Epithelial cell of prostate (primary cell): ENCODE data around the gene WDSUB1.
A peak's percentile ranks its signal among the peaks of the same experiment; 100 is the strongest.

Source experiments
- DNase-seq: peaks from one replicate; pipeline ENCODE4 v3.0.0-alpha.2; 2011; ENCODE audit warnings: low read depth, low spot score
- H3K27ac ChIP-seq: fragments of 450-650 bp; 2 replicates; pipeline ENCODE4 v1.5.1; 2017; ENCODE audit warnings: mild to moderate bottlenecking

Gene WDSUB1

GRCh38 chr2:159226608-159227385, 59.7 kb downstream of the WDSUB1 start:
- H3K27ac ChIP-seq = peak overlapping the region; percentile 74
- no peak for DNase-seq

DNA sequence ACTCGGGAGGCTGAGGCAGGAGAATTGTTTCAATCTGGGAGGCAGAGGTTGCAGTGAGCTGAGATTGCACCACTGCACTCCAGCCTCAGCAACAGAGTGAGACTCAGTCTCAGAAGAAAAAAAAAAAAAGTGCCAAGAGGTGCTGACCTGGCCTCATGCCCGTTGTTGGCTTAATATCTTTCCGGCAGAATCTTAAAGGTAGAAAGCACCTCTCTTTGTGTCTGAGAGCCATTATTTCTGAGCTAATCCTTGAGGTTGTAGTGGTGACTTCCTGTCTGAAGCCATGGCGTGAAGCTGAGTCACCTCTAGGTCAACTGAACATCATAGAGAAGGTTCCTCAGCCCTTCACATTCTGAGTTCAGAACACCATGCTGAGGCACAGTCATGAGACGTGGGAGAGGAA, 60.4 kb downstream of the WDSUB1 start:
- peak overlapping the region; percentile 74 for H3K27ac ChIP-seq
- peak; percentile 27 for DNase-seq

DNA sequence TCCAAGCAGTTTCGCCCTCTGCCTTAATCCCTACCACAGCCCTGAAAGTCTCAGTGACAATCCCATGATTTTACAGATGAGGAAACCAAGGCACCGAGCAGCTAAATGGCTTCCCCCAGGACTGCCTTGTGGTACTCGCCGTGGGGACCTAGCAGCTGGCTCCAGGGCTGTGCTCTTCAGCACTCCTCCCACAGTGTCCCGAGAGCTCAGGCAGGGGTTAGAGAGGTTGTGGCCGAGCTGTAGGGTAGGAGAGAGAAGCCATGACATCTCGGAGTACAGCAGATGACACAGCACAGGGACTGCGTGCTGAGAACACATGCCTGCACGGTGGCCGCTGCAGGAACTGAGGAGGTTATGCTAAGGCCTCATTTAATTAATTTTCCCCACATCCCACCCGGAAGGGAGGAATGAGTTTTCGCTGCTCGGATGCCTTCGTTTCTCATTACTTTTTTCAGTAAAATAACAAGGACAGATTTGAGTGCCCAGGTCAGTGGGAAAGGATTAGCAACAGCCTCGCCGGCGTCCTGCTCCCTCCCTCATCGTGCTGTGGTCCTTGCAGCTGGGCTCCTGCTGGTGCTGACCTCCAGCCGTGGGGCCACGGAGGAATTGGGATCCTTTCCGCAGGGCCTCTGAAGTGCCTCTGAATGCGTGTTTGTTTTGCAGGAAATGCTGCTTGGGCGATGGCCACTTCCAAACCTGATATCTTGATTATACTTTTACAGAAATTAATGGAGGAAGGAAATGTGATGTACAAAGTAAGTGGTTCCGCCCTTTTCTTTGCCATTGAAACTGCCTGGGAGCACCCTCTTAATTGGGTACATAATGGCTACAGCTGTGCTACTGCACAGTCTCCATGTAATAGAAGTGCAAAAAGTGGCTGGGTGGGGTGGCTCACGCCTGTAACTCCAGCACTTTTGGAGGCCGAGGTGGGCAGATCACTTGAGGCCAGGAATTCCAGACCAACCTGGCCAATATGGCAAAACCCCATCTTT, 61.2 kb downstream of the WDSUB1 start:
- DNase-seq = no peak
- peak overlapping the region; percentile 74 for H3K27ac ChIP-seq

DNA sequence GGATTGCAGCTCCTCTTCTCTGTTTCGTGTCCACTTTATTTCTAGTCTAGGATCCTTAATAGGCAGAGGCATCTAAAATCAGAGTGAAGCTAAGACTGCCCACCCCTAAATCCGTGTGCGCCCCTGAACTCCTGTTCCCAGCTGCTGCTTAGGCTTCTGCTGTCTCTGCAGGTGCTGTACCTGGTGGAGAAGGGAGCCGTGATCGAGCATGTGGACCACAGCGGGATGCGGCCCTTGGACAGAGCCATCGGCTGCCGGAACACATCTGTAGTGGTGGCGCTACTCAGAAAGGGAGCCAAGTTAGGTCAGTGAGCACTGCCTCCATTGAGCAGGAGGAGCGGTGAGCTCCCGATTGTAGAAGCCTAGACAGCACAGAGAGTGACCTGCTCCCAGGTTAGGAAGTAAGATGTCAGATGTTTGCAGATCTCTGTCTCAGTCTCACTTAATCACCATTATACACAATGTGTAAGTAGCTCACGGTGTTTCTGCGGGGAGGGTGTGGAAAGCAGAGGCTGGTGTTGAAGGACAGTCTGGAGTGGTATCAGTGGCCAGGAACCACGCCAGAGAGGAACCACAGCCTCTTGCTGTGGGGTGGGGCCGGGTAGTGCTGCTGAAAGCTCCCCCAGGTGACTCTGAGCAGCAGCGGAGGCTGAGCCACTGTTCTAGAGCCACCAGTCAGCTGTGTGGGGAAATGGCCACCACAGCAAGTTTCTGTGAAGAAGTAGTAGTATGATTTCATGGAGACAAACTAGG, 62.3 kb downstream of the WDSUB1 start:
- no peak for DNase-seq
- H3K27ac ChIP-seq = no peak overlapping the region

DNA sequence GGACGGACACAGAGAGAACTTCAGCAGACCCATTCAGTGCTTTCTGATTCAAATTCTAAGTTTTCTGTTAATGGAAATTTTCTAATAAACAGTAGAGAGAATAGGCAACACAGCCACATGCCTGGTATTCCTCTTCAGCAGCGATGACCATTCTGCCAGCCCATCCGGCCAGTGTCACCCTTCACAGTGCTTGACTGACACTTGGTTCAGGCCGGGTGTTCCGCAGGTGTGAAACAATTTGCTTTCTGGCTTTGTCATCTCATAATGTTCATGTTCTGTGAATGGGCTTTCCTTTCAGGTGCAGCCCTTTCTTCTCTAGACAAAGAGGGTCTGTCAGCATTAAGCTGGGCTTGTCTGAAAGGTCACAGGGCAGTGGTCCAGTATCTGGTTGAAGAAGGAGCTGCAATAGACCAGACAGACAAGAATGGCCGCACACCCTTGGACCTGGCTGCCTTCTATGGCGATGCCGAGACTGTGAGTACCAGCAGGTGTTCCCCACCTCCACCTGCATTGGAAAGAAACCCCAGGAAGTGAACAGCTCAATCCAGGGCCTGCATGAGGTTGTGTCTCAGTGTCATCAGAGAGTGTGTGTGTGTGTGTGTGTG, 67.0 kb downstream of the WDSUB1 start:
- no peak overlapping the region for H3K27ac ChIP-seq
- DNase-seq = no peak

DNA sequence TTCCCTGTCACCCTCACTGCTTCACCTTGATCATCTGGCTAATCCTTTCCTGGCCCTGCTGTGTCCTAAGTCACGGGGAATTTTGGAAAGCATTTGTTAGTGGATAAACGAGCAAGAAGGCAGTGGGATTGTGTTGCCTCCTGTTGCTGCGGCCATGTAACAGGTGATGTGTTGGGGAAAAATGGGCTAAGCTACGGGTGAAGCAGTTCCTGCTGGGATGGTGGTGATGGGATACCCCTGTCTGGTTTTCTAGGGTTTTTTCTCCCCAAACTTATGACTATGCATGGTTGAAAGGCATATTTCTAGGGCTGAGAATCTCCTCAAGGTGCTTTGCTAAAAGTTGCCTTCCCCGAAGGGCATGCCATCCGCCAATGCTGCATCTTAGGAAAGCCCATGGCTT, 68.1 kb downstream of the WDSUB1 start:
- no peak for DNase-seq
- no peak overlapping the region for H3K27ac ChIP-seq

GRCh38 chr2:159217676-159218075, 68.8 kb downstream of the WDSUB1 start:
- no peak for DNase-seq
- no peak overlapping the region for H3K27ac ChIP-seq

DNA sequence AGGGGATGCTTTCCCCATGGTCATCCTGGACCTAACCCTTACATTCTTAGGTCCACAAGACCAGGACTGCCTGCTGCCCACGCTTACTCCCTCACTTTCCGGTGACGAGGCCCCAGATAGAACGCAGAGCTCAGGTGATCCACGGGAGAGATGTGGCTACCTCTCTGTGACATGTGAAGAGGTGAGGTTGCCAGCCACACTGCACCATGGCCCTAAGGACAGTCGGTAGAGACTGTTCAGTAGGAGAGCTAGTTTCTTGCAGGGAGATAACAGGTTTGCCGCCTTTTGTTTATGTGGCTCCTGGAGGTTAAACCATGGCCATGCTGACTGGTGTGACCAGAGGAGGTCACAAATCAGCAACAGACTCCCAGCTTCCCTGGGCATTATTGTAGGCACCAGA, 71.4 kb downstream of the WDSUB1 start:
- no peak for DNase-seq

DNA sequence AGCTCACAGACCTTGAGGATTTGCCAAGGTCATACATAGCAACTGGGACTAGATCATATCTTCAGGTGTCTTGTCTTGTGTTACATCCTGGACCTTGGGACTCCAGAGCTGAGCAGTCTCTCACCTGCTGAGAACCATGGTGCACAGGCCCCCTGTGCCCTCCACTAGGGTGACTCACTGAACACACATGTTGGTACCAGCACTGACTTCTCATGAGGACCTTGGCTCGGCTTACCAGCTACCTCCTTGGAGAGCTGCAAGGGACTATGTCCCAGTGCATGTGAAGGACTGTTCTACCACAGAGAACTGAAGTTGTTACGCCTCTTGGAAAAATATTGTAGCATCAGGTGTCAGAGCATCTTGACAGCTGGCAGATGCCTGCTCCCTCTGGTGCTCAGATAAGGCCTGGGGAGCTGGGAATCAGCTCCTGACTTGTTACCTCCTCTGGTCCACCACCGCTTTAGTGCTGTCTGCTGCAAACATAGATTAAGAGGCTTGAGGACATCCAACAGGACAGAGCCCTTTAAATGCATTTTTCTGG, 72.1 kb downstream of the WDSUB1 start:
- H3K27ac ChIP-seq = no peak overlapping the region
- no peak for DNase-seq

More for the DNA sequence above, 71.4 kb downstream of the WDSUB1 start:
- no peak overlapping the region for H3K27ac ChIP-seq

DNA sequence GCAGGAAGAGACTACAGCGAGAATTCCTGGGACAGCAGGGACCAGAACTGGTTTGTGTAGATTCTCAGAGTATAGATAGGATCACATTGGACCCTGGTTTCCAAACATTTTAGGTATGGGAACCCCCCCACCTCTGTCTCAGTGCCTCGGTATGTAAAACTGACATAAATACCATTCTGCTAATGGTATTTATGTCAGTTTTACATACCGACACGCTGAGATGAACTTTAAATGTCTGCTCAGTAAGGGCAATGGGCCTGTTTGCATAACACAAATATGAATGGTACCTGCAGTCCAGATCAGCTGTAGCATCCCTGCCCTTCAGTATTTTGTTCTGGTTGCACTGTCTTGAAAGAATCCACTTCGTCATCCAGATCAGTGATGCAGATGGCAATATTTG, 73.2 kb downstream of the WDSUB1 start:
- no peak overlapping the region for H3K27ac ChIP-seq
- no peak for DNase-seq

DNA sequence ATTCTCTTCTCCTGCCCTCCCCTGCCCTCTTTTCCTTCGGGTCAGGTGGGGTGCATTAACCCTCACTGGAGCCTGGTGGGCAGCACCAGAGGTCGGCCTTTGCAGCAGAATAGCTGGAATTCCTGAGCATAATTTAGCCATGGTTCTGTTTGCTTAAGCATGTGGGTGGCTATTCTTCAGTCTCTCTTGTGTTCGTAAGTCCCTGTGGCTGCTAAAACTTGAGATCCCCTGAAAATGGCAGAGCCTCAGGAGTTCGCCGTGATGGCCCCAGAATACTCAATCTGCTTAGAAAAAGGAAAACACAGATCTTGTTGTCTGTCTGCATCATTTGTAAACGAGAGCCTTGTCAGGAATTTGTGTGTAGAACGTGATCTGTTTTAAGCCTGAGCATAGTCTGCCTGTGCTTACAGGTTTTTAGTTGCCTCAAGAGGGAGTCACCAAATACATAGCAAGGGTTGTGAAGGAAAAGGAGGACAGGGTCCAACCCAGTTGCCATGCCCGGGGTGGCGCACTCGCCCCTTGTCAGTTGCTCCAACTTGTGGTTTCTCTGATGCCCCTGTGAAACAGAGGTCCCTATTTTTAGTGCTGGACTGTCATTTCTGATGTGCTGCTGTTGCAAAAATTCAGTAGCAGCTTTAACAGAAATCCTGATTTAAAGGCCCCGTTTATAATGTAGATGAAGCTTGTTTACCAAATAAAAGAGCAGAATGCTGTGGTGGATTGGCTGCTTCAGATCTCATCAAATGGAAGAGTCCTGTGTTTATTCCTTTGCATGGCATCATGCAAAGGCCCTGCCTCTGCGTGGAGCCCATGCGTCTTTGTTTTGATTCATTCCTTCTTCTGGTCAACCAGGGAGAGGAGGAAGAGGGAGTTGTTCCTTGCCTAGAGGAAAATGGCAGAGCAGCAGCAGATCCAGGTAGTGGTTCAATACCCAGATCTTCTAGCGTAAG, 74.8 kb downstream of the WDSUB1 start:
- H3K27ac ChIP-seq = no peak overlapping the region
- no peak for DNase-seq

DNA sequence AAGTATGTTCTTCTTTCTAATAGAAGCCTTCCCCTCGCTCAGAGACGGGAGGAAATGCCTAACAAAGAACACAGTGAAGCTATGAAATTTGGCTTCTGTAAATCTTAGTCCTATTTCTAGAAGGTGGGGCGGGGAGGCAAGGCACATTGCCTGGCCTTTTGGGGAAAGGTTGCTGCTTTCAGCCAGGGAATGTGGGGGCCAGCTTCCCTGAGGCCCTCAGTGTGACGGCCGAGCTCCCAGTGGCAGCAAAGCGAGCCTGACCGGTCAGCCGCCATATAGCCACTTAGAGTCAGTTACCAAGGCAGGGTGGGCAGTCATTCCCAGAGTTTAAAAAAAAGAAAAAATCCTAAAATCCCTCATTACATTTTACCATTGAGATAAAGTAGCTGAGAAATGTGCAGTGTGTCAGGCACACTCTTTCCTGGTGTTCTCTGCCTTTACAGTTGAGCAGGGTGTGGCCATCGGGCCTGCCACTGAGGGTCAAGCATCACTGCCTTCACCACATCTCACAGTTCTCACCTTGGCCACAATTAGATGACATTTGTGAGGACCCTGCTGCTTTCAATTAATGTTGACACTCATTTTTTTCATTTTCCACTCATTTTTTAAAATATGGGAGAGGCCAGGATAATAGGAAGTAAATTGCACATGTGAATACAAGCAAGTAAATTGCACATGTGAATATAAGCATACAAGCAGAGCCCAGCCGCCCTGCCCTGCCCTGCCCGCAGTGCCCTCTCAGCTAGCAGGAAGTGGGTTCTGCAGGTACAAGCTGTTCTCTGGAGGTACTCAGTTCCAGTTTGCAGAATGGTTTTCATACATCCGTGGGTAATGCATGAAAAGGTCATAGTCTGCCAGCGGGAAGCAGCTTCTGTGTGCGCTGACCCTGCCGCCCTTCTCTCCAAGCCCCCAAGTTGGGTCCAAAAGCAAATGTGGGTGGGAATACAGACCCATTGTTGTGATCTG, 76.9 kb downstream of the WDSUB1 start:
- H3K27ac ChIP-seq = no peak overlapping the region
- DNase-seq = no peak

GRCh38 chr2:159208438-159208837, 78.1 kb downstream of the WDSUB1 start:
- DNase-seq = no peak
- no peak overlapping the region for H3K27ac ChIP-seq

DNA sequence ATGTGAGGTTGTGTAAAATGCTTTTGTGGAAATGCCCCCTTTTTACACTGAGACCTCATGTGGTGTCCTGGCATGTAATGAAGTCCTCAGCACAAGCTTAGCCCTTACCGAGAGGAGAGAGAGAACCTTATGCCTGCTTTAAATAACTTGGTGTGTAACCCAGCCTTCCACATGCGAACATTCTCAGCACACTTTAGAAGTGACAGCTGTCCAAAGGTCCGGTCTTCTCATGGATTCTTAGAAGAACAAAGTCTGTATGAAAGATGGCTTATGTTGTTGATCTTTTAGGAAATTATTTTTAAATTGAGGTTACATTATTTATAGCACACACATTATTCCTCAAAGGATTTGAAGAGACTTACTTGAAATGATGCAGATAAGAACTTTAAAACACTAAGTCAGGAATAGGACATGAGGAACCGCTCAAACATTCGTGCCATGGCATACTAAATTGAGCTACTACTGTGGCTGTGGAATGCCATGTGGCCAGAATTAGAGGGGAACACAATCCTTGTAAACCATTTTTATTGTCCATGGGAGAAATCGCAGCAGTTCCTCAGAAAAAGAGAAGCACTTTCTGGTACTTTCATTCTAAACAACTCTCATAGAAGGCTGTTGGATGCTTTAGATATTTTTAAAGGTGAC, 79.6 kb downstream of the WDSUB1 start:
- DNase-seq = no peak
- no peak overlapping the region for H3K27ac ChIP-seq

DNA sequence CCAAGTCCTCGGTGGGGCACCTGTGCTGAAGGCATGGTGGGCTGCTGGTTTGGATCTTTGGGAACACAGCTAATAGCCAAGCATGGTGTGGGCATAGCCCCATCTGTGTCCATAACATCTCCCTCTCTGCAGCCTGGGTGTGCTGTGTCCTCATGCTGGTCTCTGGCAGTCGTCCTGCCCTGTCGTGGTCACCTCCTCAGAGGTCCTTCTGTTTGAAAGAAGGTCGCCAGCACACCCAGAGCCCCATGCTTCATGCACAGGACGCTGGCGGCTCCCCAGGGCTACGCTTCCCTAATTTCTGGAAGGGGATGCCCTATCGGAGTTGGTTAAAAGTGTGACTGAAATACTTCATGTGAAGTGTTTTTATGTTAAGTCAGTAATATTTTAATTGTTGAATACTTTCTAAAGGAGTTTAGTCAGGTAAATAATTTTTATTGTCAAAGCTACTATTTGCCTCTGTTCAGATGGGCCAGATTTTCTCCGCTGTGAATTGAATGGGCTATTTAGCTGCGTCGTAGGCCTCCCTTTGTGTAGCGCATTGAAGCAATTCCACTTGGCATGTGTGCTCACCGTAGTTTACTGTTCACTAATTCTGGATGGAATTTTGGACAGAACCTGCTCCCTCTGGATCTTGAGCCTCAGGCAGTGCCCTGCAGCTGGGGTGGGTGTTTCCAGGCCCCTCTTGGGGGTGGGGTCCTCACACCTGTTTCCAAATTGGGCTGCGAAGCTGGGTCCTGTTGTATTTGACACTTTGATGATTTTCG, 81.9 kb downstream of the WDSUB1 start:
- no peak overlapping the region for H3K27ac ChIP-seq
- DNase-seq = no peak

DNA sequence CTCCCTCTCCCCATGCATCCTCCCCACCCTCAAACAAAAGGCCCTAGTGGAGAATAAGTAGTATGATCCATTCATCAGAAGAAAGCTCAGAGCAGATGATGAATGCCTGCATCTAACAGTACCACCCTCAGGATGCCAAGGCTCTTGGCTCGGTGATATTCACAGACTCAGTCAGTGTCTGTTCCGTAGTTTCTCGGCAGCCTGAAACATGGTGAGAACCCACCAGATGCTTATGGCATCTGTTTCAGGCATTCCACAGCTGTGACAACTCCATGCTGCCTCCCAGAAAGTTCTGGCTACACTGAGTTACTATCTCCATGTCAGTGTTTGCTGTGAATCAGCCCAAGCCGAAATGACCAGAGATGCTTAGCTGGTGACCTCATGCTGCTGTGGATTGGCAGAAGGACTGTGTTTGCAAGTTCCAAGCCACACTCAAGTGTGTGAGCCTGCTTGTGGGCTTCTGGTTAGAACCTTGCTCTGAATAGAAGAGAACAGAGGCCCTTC, 83.9 kb downstream of the WDSUB1 start:
- no peak for DNase-seq
- H3K27ac ChIP-seq = no peak overlapping the region
